HPDE6-E6E7 (cell line): ENCODE measurements around the gene ADAMTS14.

ENCODE experiments used
- DNase-seq: peaks from one replicate; pipeline ENCODE4 v3.0.0; 2011; ENCODE audit warnings: missing footprints; ENCODE audit errors: extremely low spot score

ADAMTS14 gene

GRCh38 chr10:70674560-70675495 is 2.5 kb downstream of the ADAMTS14 start:
- no peak for DNase-seq

- no peak for DNase-seq
These were observed 3.3 kb downstream of the ADAMTS14 start for GRCh38 chr10:70675496-70676161.

- DNase-seq = no peak
These were observed 4.2 kb downstream of the ADAMTS14 start for GRCh38 chr10:70676511-70676910.

- no peak for DNase-seq
These were observed 4.7 kb downstream of the ADAMTS14 start for GRCh38 chr10:70677016-70677415.

GRCh38 chr10:70677620-70678249 is 5.4 kb downstream of the ADAMTS14 start:
- DNase-seq = no peak

GRCh38 chr10:70678250-70678635 is 5.9 kb downstream of the ADAMTS14 start:
- no peak for DNase-seq

- no peak for DNase-seq
These were observed 6.6 kb downstream of the ADAMTS14 start for GRCh38 chr10:70678757-70679489.

GRCh38 chr10:70679498-70679897 is 7.2 kb downstream of the ADAMTS14 start:
- no peak for DNase-seq

GRCh38 chr10:70680899-70681730 is 8.8 kb downstream of the ADAMTS14 start:
- no peak for DNase-seq

GRCh38 chr10:70681731-70682005 is 9.4 kb downstream of the ADAMTS14 start:
- DNase-seq = no peak

GRCh38 chr10:70682920-70683600 is 10.8 kb downstream of the ADAMTS14 start:
- DNase-seq = no peak

GRCh38 chr10:70683601-70683934 is 11.3 kb downstream of the ADAMTS14 start:
- no peak for DNase-seq

GRCh38 chr10:70683940-70684339 is 11.6 kb downstream of the ADAMTS14 start:
- no peak for DNase-seq

GRCh38 chr10:70684374-70684773 is 12.1 kb downstream of the ADAMTS14 start:
- no peak for DNase-seq

- DNase-seq = no peak
These were observed 12.6 kb downstream of the ADAMTS14 start for GRCh38 chr10:70684839-70685454.

- DNase-seq = no peak
These were observed 13.2 kb downstream of the ADAMTS14 start for GRCh38 chr10:70685455-70685911.

GRCh38 chr10:70688828-70689227 is 16.5 kb downstream of the ADAMTS14 start:
- DNase-seq = no peak

GRCh38 chr10:70689661-70690060 is 17.4 kb downstream of the ADAMTS14 start:
- no peak for DNase-seq

- DNase-seq = no peak
These were observed 18.3 kb downstream of the ADAMTS14 start for GRCh38 chr10:70690589-70690988.

GRCh38 chr10:70691611-70692010 is 19.3 kb downstream of the ADAMTS14 start:
- DNase-seq = no peak
